MM.1S (cell line): ENCODE results near the gene ABCB9.

Source experiments
- EZH2 ChIP-seq: fragments of 300-600 bp; sonication (generic); optimal IDR thresholded peaks from 2 replicates; pipeline ENCODE3; 2017; ENCODE audit warnings: low read depth, mild to moderate bottlenecking, antibody characterized with exemption, low read length, mixed read lengths
- TF ChIP-seq, protein P1 (sequence below): fragments of 300-600 bp; sonication (generic); IDR thresholded peaks from 2 replicates; pipeline ENCODE4 v1.5.1; 2016; ENCODE audit warnings: antibody characterized with exemption, low read length, mixed read lengths

DNA sequence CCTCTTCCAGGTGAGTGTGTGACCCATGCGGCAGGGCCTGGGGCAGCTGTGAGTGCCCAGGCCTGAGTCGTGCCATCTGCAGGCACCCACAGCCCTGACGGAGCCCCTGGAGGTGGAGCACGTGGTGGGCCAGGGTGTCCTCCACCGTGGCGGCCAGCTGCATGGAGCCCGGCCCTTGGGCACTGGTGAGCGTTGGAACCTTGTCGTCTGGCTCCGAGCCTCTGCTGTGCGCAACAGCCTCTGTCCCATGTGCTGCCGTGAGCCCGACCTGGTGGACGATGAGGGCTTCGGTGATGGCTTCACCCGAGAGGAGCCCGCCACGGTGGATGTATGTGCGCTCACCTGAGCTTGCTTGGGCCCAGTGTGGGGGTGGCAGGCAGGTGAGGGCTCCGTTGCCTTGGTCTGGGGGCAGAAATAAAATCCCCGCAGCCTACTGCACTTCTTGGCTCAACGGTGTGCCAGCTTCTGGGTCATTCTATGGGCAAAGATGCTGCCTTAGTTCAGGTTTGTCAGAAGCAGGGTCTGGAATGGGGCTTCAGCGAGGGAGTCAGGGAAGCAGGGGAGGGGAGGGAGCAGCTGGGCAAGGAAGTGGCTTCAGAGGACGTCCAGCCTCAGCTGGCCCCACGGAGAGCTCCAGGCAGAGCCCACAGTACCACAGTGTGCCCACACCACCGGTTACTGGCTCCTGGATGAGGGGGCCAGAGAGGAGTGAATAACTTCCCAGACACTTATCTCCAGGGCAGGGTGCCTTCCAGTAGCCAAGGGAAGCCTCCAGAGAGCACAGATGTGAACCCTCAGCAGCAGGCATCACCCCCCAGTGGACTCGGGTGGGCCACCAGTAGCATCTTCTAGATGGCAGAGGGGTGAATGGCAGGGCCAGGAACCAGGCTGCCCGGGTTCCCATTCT lies 13.0 kb upstream of the ABCB9 start:
- TF ChIP-seq EZH2: no peak
- TF ChIP-seq, protein P1, sequence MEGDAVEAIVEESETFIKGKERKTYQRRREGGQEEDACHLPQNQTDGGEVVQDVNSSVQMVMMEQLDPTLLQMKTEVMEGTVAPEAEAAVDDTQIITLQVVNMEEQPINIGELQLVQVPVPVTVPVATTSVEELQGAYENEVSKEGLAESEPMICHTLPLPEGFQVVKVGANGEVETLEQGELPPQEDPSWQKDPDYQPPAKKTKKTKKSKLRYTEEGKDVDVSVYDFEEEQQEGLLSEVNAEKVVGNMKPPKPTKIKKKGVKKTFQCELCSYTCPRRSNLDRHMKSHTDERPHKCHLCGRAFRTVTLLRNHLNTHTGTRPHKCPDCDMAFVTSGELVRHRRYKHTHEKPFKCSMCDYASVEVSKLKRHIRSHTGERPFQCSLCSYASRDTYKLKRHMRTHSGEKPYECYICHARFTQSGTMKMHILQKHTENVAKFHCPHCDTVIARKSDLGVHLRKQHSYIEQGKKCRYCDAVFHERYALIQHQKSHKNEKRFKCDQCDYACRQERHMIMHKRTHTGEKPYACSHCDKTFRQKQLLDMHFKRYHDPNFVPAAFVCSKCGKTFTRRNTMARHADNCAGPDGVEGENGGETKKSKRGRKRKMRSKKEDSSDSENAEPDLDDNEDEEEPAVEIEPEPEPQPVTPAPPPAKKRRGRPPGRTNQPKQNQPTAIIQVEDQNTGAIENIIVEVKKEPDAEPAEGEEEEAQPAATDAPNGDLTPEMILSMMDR: no peak
